NCI-H1417 treated with DMSO at 0.1 percent for 48 hours (cell line): ENCODE data around the gene HSDL1.

Experiments
- DNase-seq: peaks from one replicate; lab custom pipeline; 2025; lab: John Stamatoyannopoulos, UW

The HSDL1 gene

DNA sequence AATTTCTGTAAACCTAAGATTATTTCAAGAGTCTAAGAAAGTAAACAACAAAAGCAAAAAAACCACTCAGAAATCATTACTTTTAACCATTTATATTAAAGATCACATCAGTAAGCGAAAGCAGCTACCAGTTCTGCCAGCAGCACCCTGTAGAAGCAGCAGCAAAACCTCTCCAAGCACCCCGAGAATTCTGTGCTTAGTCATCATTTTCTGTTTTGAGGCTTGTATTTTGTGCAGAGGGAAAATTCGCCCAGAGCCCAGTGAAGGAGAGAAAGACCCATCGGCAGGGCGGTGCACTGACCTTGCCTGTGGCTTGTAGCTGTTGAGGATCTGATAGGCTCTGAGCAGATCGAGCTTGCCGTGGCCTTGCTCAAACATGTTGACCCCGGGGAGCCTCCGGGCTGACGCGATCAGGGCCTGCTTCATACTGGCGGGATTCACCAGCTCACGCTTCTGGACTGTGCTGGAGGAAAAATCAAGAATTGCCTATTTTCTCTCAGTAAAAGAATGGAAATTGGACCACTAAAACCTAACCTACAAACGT is 63.5 kb downstream of the HSDL1 start:
- DNase-seq, result no peak

DNA sequence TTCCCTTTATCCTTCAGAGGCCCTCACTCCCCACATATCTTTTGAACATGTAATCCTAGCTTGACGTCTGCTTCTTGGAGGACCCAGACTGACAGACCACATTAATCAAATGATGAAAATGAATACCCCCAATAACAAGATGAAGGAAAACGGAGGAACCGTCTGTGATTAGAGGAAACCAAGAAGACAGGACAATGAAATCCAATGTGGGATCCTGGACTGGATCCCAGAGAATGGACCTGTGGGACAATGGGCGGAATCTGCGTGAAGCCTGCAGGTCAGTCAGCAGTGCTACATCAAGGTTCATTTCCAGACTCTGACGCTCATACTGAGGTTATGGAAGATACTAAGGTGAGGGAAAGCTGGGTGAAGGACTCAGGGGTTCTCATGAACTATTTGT is 64.2 kb downstream of the HSDL1 start:
- no peak for DNase-seq

DNA sequence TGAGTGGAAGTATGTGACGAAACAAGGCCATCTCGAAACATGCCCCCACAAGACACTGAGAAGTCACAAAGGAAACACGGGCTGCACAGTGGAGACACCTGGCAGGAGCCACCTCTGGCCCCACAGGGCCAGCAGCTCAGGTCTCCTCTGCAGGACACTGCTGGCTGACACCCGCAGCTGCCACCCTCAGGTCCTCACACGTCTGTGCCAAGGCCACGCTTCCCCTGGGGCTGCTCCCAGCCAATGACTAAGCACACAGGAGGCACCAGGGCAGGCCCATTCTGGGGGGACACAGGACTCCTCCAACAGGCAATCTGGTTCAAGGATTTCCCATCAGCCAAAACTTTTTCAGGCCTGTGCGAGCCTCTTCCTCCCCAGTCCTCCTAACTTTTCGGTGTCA is 64.6 kb downstream of the HSDL1 start:
- DNase-seq, result no peak

DNA sequence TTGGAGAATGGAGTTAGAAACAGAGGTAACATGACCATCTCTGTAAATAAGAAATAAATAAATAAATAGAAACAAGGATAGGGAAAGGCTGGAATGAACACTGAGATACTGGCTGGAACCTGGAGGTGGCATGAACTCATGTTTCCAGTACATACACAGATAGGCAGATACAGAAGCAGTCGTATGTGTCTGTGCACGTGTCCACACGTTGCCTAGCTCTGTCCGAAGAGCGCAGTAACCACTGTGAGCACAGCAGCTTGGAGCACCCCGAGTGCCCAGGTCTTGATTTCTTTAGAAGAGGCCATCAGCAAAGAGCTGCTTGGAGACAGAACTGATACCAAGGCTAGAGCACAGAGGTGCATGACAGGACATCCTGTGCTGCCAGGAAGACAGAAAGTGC is 65.3 kb downstream of the HSDL1 start:
- DNase-seq, result no peak

DNA sequence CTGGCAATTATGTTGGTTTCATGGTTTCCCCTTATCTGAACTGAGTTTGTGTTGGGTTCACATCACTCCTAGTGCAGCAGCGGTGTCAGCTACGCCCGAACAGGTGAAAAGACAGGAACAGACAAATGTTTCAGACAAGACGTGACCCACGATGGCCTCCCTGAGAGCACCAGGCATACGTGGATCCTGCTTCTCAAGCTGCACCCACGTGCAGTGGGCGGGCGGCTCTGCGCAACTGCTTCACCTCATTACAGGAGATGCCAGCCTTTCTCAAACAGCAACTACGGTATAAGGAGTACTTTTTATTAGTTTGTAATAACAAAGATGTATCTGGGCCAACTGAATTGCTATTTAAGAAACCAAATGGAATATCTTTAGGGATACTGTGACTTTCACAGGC is 69.6 kb downstream of the HSDL1 start:
- DNase-seq, result no peak

DNA sequence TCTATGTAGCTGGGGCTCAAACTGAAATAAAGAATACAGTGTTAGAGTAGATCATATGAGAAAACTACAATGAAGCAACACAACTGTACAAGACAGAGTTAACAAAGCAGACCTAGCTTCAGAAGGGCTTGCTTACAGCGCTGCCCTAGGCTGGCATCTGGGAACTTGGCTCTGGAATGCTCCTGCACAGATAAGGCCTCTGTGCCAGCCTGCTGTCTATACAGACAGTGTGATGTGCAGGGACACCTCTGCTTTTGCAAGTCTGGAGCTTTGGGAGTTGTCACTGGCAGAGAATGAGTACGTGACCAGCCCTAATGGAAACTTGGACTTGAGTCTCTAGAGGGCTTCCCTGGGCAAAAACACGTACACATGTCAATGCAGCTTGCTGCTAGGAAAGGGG is 70.3 kb downstream of the HSDL1 start:
- no peak for DNase-seq
